Uterus (tissue), 4 donors: ENCODE results near the gene CST4. TPM values are rescaled to one million over a fixed set of nuclear protein-coding genes. Genes with fewer than 3 reads are reported as not detected.

Experiments
- DNase-seq, 2 donors: peaks; one replicate each; pipeline ENCODE4 v3.0.0-alpha.2; 2019 to 2020
- H3K27ac ChIP-seq, 2 donors: fragments of 200-600 bp; sonication (generic); 1 replicate in 1 of 2; 2 replicates in 1 of 2; pipeline ENCODE4 v1.5.1; 2016 to 2018
- H3K27me3 ChIP-seq, 2 donors: fragments of 200-600 bp; sonication (generic); one replicate each; pipeline ENCODE4 v1.5.1; 2018 to 2019; ENCODE audit warnings: control low read depth in 1 of 2
- H3K36me3 ChIP-seq, 2 donors: fragments of 200-600 bp; sonication (generic); one replicate each; pipeline ENCODE4 v1.5.1; 2019; ENCODE audit warnings: control low read depth in 1 of 2
- H3K4me1 ChIP-seq, 2 donors: fragments of 200-600 bp; sonication (generic); one replicate each; pipeline ENCODE4 v1.5.1; 2018 to 2019; ENCODE audit warnings: control low read depth in 1 of 2
- H3K4me3 ChIP-seq, 2 donors: fragments of 200-600 bp; sonication (generic); 1 replicate in 1 of 2; 2 replicates in 1 of 2; pipeline ENCODE4 v1.5.1; 2018 to 2019; ENCODE audit warnings: mild to moderate bottlenecking in 1 of 2
- H3K9me3 ChIP-seq, 2 donors: fragments of 200-600 bp; sonication (generic); one replicate each; pipeline ENCODE4 v1.5.1; 2019; ENCODE audit warnings: control low read depth in 1 of 2
- CTCF ChIP-seq, 4 experiments: fragments of 200-600 bp in 2 of 4; fragments of 450-650 bp in 2 of 4; sonication (generic) in 2 of 4; IDR thresholded peaks; one replicate each; pipeline ENCODE4 v1.5.1; 2016 to 2019; ENCODE audit warnings: antibody characterized with exemption in 4 of 4, mild to moderate bottlenecking in 2 of 4, moderate library complexity in 1 of 4
- POLR2A ChIP-seq, 2 donors: fragments of 450-650 bp; IDR thresholded peaks; one replicate each; pipeline ENCODE4 v1.6.1; 2016; ENCODE audit warnings: antibody characterized with exemption in 2 of 2, mild to moderate bottlenecking in 1 of 2, moderate library complexity in 1 of 2
- intact Hi-C: fragments of 100-400 bp; cut with DNase I; formaldehyde crosslinking; loops from one replicate; pipeline ENCODE4 v1.15.1; 2023; ENCODE audit warnings: low total_unique reads
- total RNA-seq, 4 donors: library from RNA; depleted of rRNA in 3 of 4; stranded (reverse); fragments of >200 nt in 3 of 4; gene quantifications; one replicate each; pipeline versions ENCODE4 v1.1.0 to v1.2.4, GENCODE V29; 2014 to 2023
- donor health status: DM: yes; HTN: yes; CAD: no.

The CST4 gene
- total RNA-seq, 4 donors from 2014 or later, result not detected

DNA sequence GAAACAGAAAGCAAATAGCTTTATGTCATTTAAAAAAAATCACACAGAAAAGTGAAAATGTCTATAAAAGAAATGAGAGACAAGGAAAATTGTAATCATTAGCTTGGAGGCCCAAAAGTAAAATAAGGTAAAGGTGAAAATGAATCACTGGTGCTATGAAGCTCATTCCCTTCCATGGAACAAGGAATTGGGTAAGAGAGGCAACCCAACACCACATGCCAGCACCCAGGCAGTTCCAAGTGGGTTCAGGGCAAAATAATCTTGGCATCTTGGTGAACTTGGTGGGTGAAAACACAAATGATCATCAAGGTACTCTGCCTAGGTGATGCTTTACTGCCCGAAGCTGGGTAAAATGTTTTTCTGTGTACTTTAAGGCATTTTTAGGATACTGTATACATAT lies 16.7 kb downstream of the CST4 start:
- no peak for TF ChIP-seq POLR2A (IDR thresholded peaks at IDR 0.05)
- no peak for TF ChIP-seq CTCF (IDR thresholded peaks at IDR 0.05)
- H3K27me3 ChIP-seq, result no peaks in the 10 kb centered on the region
- no peaks in the 10 kb centered on the region for H3K36me3 ChIP-seq
- intact Hi-C loops, result no loop called here
- no peaks in the 10 kb centered on the region for H3K4me1 ChIP-seq
- no peak overlapping the region for H3K4me3 ChIP-seq
- no peak overlapping the region for H3K27ac ChIP-seq
- H3K9me3 ChIP-seq, result no peaks in the 10 kb centered on the region
- DNase-seq, result no peak

DNA sequence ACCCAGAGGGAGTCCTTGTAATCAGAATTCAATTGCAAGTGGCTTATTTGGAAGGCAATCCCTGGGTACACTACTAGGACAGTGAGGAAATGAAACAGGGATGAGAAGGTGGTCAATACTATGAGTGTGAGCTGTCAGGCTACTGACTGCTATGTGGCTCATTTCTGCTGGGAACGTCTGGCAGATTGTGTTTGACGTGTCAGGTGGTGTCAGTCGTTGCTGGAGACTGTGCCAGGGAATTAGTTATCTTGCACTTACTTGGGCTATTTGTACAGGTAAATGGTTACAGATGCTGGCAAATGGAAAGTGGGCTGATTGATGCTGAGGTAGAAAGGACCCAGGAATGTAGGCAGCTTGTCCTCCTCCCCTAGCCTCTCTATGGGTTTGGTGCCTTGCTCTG lies 17.4 kb downstream of the CST4 start:
- no peaks in the 10 kb centered on the region for H3K27me3 ChIP-seq
- no peak overlapping the region for H3K4me3 ChIP-seq
- intact Hi-C loops, result no loop called here
- H3K27ac ChIP-seq, result no peak overlapping the region
- DNase-seq, result no peak
- H3K9me3 ChIP-seq, result no peaks in the 10 kb centered on the region
- no peak for TF ChIP-seq CTCF (IDR thresholded peaks at IDR 0.05)
- no peak for TF ChIP-seq POLR2A (IDR thresholded peaks at IDR 0.05)
- no peaks in the 10 kb centered on the region for H3K4me1 ChIP-seq
- no peaks in the 10 kb centered on the region for H3K36me3 ChIP-seq

DNA sequence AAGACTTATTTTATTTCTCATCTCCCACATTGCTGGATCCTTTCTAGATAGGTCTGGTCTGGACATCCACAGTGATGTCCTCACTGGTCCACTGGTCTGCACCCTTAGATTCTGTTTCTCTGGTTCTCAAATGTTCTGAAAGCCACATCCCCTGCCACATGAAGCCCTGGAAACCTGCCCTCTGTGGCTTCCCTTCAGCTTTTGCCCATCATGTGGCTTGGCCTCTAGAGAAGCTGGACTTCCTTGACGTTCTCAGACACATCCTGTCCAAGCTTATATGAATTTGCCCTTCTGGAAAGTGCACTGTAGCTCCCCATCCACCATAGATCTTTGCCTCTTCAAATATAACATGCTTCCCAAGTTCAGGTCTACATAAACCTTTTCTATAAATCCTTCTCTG lies 18.5 kb downstream of the CST4 start:
- Histone ChIP-seq H3K4me1 (no peaks in the 10 kb centered on the region), H3K36me3 (no peaks in the 10 kb centered on the region), H3K4me3 (no peak overlapping the region), H3K27ac (no peak overlapping the region), H3K27me3 (no peaks in the 10 kb centered on the region), H3K9me3 (no peaks in the 10 kb centered on the region)
- intact Hi-C loops, result no loop called here
- no peak for DNase-seq
- TF ChIP-seq POLR2A (IDR thresholded peaks at IDR 0.05), result no peak
- no peak for TF ChIP-seq CTCF (IDR thresholded peaks at IDR 0.05)

- no peaks in the 10 kb centered on the region for H3K27me3 ChIP-seq
- H3K27ac ChIP-seq, result no peak overlapping the region
- DNase-seq, result no peak
- intact Hi-C loops, result no loop called here
- no peaks in the 10 kb centered on the region for H3K4me1 ChIP-seq
- TF ChIP-seq CTCF (IDR thresholded peaks at IDR 0.05) (no peak), POLR2A (IDR thresholded peaks at IDR 0.05) (no peak)
- no peaks in the 10 kb centered on the region for H3K9me3 ChIP-seq
- no peak overlapping the region for H3K4me3 ChIP-seq
- no peaks in the 10 kb centered on the region for H3K36me3 ChIP-seq
Observed at GRCh38 chr20:23669866-23670265, 19.0 kb downstream of the CST4 start.

- no peaks in the 10 kb centered on the region for H3K4me1 ChIP-seq
- DNase-seq, result no peak
- no peak overlapping the region for H3K4me3 ChIP-seq
- TF ChIP-seq CTCF (IDR thresholded peaks at IDR 0.05) (no peak), POLR2A (IDR thresholded peaks at IDR 0.05) (no peak)
- intact Hi-C loops, result no loop called here
- no peaks in the 10 kb centered on the region for H3K27me3 ChIP-seq
- no peaks in the 10 kb centered on the region for H3K36me3 ChIP-seq
- H3K27ac ChIP-seq, result no peak overlapping the region
- H3K9me3 ChIP-seq, result no peaks in the 10 kb centered on the region
Observed at GRCh38 chr20:23669327-23669726, 19.5 kb downstream of the CST4 start.
